ENCODE data around the gene AJAP1.

- TF ChIP-seq POLR2A (IDR thresholded peaks at IDR 0.05; ENCODE audit: low read length) = no peak
- TF ChIP-seq GATA1 (IDR thresholded peaks at IDR 0.05; ENCODE audit: low read depth, low read length) = no peak
Measured at GRCh38 chr1:4709641-4710040, 55.2 kb downstream of the AJAP1 start.
